Measurements from ENCODE around the gene METRNL. TPM values are rescaled to one million over a fixed set of nuclear protein-coding genes. Genes with fewer than 3 reads are reported as not detected.

METRNL gene
- total RNA-seq, 1 experiment from 2014 or later: 33.8 TPM

GRCh38 chr17:83128306-83129240 lies 49.2 kb downstream of the METRNL start:
- no peaks in the 10 kb centered on the region for H3K36me3 ChIP-seq (ENCODE audit: control insufficient read depth, insufficient read depth, low read length)
- BruUV-seq (replicated peaks): no TSS peak
- no peak overlapping the region for H3K4me3 Mint-ChIP-seq (ENCODE audit: unreplicated experiment)
- ChIA-PET CTCF (no interaction called here), POLR2A (interaction anchor here (0.6 kb wide), 1 partner anchor 12 kb away, joined by 3 read pairs; no protein-coding TSS in a partner anchor)
- no peaks in the 10 kb centered on the region for H3K36me3 Mint-ChIP-seq (ENCODE audit: insufficient read depth, unreplicated experiment)
- intact Hi-C loops (cut with micrococcal nuclease; ENCODE audit: unreplicated experiment): no loop called here
- H3K4me1 ChIP-seq: peaks cover 1% of the 10 kb centered on the region; the same call in 1 of the 2 replicates
- H3K9me3 ChIP-seq: no peaks in the 10 kb centered on the region
- peaks cover 6% of the 10 kb centered on the region for H3K4me1 Mint-ChIP-seq (ENCODE audit: low read depth, unreplicated experiment)
- H3K27me3 ChIP-seq (replicated peaks; ENCODE audit: control insufficient read depth, insufficient read depth, low read length): no peaks in the 10 kb centered on the region
- no peak for DNase-seq
- no peak for TF ChIP-seq CTCF (IDR thresholded peaks at IDR 0.05; ENCODE audit: insufficient read depth in 1 of 2, low read depth in 1 of 2, low read length in 1 of 2, severe bottlenecking in 1 of 2, unreplicated experiment in 1 of 2)
- no peak overlapping the region for H3K27ac Mint-ChIP-seq (ENCODE audit: unreplicated experiment)
- H3K9me3 Mint-ChIP-seq (ENCODE audit: unreplicated experiment): no peaks in the 10 kb centered on the region
- peaks cover 4% of the 10 kb centered on the region for H3K27me3 Mint-ChIP-seq (ENCODE audit: insufficient read depth, unreplicated experiment)
- H3K4me3 ChIP-seq (ENCODE audit: low read depth, low read length): no peak overlapping the region

GRCh38 chr17:83129676-83130075 lies 50.3 kb downstream of the METRNL start:
- Mint-ChIP-seq H3K27ac (ENCODE audit: unreplicated experiment) (no peak overlapping the region), H3K36me3 (ENCODE audit: insufficient read depth, unreplicated experiment) (no peaks in the 10 kb centered on the region), H3K4me1 (ENCODE audit: low read depth, unreplicated experiment) (peaks cover 6% of the 10 kb centered on the region), H3K4me3 (ENCODE audit: unreplicated experiment) (no peak overlapping the region), H3K9me3 (ENCODE audit: unreplicated experiment) (no peaks in the 10 kb centered on the region), H3K27me3 (ENCODE audit: insufficient read depth, unreplicated experiment) (no peaks in the 10 kb centered on the region)
- intact Hi-C loops (cut with micrococcal nuclease; ENCODE audit: unreplicated experiment): no loop called here
- POLR2A ChIA-PET: no interaction called here
- Histone ChIP-seq H3K36me3 (ENCODE audit: control insufficient read depth, insufficient read depth, low read length) (no peaks in the 10 kb centered on the region), H3K4me3 (ENCODE audit: low read depth, low read length) (no peak overlapping the region), H3K4me1 (peaks cover 4% of the 10 kb centered on the region; the same call in 1 of the 2 replicates), H3K27me3 (replicated peaks; ENCODE audit: control insufficient read depth, insufficient read depth, low read length) (no peaks in the 10 kb centered on the region), H3K9me3 (no peaks in the 10 kb centered on the region)
- TF ChIP-seq CTCF (IDR thresholded peaks at IDR 0.05; ENCODE audit: insufficient read depth in 1 of 2, low read depth in 1 of 2, low read length in 1 of 2, severe bottlenecking in 1 of 2, unreplicated experiment in 1 of 2): no peak
- BruUV-seq (replicated peaks): no TSS peak
- CTCF ChIA-PET: no interaction called here
- no peak for DNase-seq

- Histone ChIP-seq H3K36me3 (ENCODE audit: control insufficient read depth, insufficient read depth, low read length) (no peaks in the 10 kb centered on the region), H3K9me3 (no peaks in the 10 kb centered on the region), H3K4me3 (ENCODE audit: low read depth, low read length) (no peak overlapping the region), H3K4me1 (peaks cover 4% of the 10 kb centered on the region; the same call in 1 of the 2 replicates), H3K27me3 (replicated peaks; ENCODE audit: control insufficient read depth, insufficient read depth, low read length) (no peaks in the 10 kb centered on the region)
- ChIA-PET POLR2A (no interaction called here), CTCF (no interaction called here)
- no peak overlapping the region for H3K27ac Mint-ChIP-seq (ENCODE audit: unreplicated experiment)
- intact Hi-C loops (cut with micrococcal nuclease; ENCODE audit: unreplicated experiment): no loop called here
- no TSS peak for BruUV-seq (replicated peaks)
- no peaks in the 10 kb centered on the region for H3K9me3 Mint-ChIP-seq (ENCODE audit: unreplicated experiment)
- H3K27me3 Mint-ChIP-seq (ENCODE audit: insufficient read depth, unreplicated experiment): no peaks in the 10 kb centered on the region
- no peaks in the 10 kb centered on the region for H3K36me3 Mint-ChIP-seq (ENCODE audit: insufficient read depth, unreplicated experiment)
- TF ChIP-seq CTCF (IDR thresholded peaks at IDR 0.05; ENCODE audit: insufficient read depth in 1 of 2, low read depth in 1 of 2, low read length in 1 of 2, severe bottlenecking in 1 of 2, unreplicated experiment in 1 of 2): no peak
- H3K4me1 Mint-ChIP-seq (ENCODE audit: low read depth, unreplicated experiment): peaks cover 6% of the 10 kb centered on the region
- H3K4me3 Mint-ChIP-seq (ENCODE audit: unreplicated experiment): no peak overlapping the region
- no peak for DNase-seq
Observed at GRCh38 chr17:83131401-83132011, 52.1 kb downstream of the METRNL start.

Data from Caco-2 (cell line).